Hematopoietic multipotent progenitor cell treated with erythropoietin and hydrocortisone succinate and interleukin-3 and kit ligand, for 15 days (in vitro differentiated cells): ENCODE results near the gene AGAP1.

Experiments used
- DNase-seq: peaks from one replicate; pipeline ENCODE4 v3.0.0-alpha.2; 2015; ENCODE audit warnings: low spot score

The AGAP1 gene

GRCh38 chr2:235569837-235570236 lies 76.0 kb downstream of the AGAP1 start:
- DNase-seq: no peak

- no peak for DNase-seq
Observed at GRCh38 chr2:235570256-235570655, 76.4 kb downstream of the AGAP1 start.

GRCh38 chr2:235570966-235571692 lies 77.3 kb downstream of the AGAP1 start:
- no peak for DNase-seq

GRCh38 chr2:235572592-235572991 lies 78.7 kb downstream of the AGAP1 start:
- DNase-seq: no peak

GRCh38 chr2:235573331-235574221 lies 79.7 kb downstream of the AGAP1 start:
- no peak for DNase-seq

- no peak for DNase-seq
Observed at GRCh38 chr2:235575431-235575830, 81.6 kb downstream of the AGAP1 start.

- no peak for DNase-seq
Observed at GRCh38 chr2:235575904-235576303, 82.1 kb downstream of the AGAP1 start.

GRCh38 chr2:235576337-235576910 lies 82.6 kb downstream of the AGAP1 start:
- DNase-seq: no peak

- DNase-seq: no peak
Observed at GRCh38 chr2:235577404-235578330, 83.8 kb downstream of the AGAP1 start.

GRCh38 chr2:235579128-235579527 lies 85.3 kb downstream of the AGAP1 start:
- DNase-seq: no peak

GRCh38 chr2:235580426-235581157 lies 86.7 kb downstream of the AGAP1 start:
- DNase-seq: no peak

GRCh38 chr2:235582081-235582686 lies 88.3 kb downstream of the AGAP1 start:
- DNase-seq: no peak

- no peak for DNase-seq
Observed at GRCh38 chr2:235582729-235583128, 88.9 kb downstream of the AGAP1 start.

GRCh38 chr2:235583144-235583543 lies 89.3 kb downstream of the AGAP1 start:
- no peak for DNase-seq

- no peak for DNase-seq
Observed at GRCh38 chr2:235583925-235584637, 90.2 kb downstream of the AGAP1 start.

- no peak for DNase-seq
Observed at GRCh38 chr2:235584638-235585007, 90.8 kb downstream of the AGAP1 start.

- no peak for DNase-seq
Observed at GRCh38 chr2:235587202-235587601, 93.4 kb downstream of the AGAP1 start.

- DNase-seq: no peak
Observed at GRCh38 chr2:235588750-235589149, 94.9 kb downstream of the AGAP1 start.

- DNase-seq: no peak
Observed at GRCh38 chr2:235591231-235591730, 97.4 kb downstream of the AGAP1 start.

GRCh38 chr2:235591921-235592320 lies 98.1 kb downstream of the AGAP1 start:
- DNase-seq: no peak
